Measurements from ENCODE around the gene LTBR.

- TF ChIP-seq CTCF (conservative IDR thresholded peaks at IDR 0.05) = no peak
- TF ChIP-seq EZH2 (IDR thresholded peaks at IDR 0.05; ENCODE audit: low read depth) = no peak
Observed at GRCh38 chr12:6334940-6335450, 49.0 kb upstream of the LTBR start.
